ENCODE measurements around the gene PPP3R1. TPM values are rescaled to one million over a fixed set of nuclear protein-coding genes. Genes with fewer than 3 reads are reported as not detected.

PPP3R1 gene
- total and polyA plus RNA-seq, 4 donors, result 2.4 to 42.5 (median 18.3) TPM

- WGBS, result 97% methylated on average over 3 of the region's 3 CpGs
- Histone ChIP-seq H3K4me3 (ENCODE audit: low read depth in 1 of 3, low read length in 3 of 3) (no peak overlapping the region), H3K27me3 (ENCODE audit: control insufficient read depth in 4 of 4, insufficient read depth in 4 of 4, low read length in 3 of 4) (no peaks in the 10 kb centered on the region), H3K9ac (ENCODE audit: low read depth in 1 of 2, low read length in 2 of 2) (no peak overlapping the region), H3K36me3 (ENCODE audit: control insufficient read depth in 4 of 4, insufficient read depth in 3 of 4, low read depth in 1 of 4, low read length in 3 of 4) (peaks cover 1 to 25% (median 11%) of the 10 kb centered on the region in 4 donors), H3K27ac (ENCODE audit: low read depth in 1 of 2, low read length in 2 of 2) (no peak overlapping the region), H3K4me1 (ENCODE audit: control insufficient read depth in 4 of 4, insufficient read depth in 4 of 4, low read length in 3 of 4) (no peaks in the 10 kb centered on the region), H3K9me3 (ENCODE audit: control insufficient read depth in 4 of 4, low read length in 3 of 4) (no peaks in the 10 kb centered on the region)
- DNase-seq (ENCODE audit: low spot score), result no peak
- no peak for TF ChIP-seq GABPA (IDR thresholded peaks at IDR 0.05 in 1 of 2, conservative IDR thresholded peaks at IDR 0.05 in 1 of 2)
- TF ChIP-seq EGR1 (IDR thresholded peaks at IDR 0.05; ENCODE audit: low read depth in 2 of 2), result no peak
- TF ChIP-seq ZBTB33 (IDR thresholded peaks at IDR 0.05), result no peak
- no peak for TF ChIP-seq RAD21 (IDR thresholded peaks at IDR 0.05)
- TF ChIP-seq HNF4A (conservative IDR thresholded peaks at IDR 0.05), result no peak
- no peak for TF ChIP-seq MAX (IDR thresholded peaks at IDR 0.05)
- TF ChIP-seq JUND (IDR thresholded peaks at IDR 0.05), result no peak
- TF ChIP-seq YY1 (IDR thresholded peaks at IDR 0.05), result no peak
- TF ChIP-seq REST (IDR thresholded peaks at IDR 0.05), result no peak
- TF ChIP-seq RXRA (IDR thresholded peaks at IDR 0.05), result no peak
- no peak for TF ChIP-seq TAF1 (conservative IDR thresholded peaks at IDR 0.05)
- TF ChIP-seq CTCF (IDR thresholded peaks at IDR 0.05; ENCODE audit: low read depth, low read length, missing input control), result no peak
- no peak for TF ChIP-seq FOXA1 (IDR thresholded peaks at IDR 0.05)
- TF ChIP-seq HNF4G (IDR thresholded peaks at IDR 0.05), result no peak
- no peak for TF ChIP-seq FOXA2 (IDR thresholded peaks at IDR 0.05)
- TF ChIP-seq SP1 (IDR thresholded peaks at IDR 0.05), result no peak
- TF ChIP-seq ATF3 (IDR thresholded peaks at IDR 0.05), result no peak
- TF ChIP-seq NR2F2 (IDR thresholded peaks at IDR 0.05), result no peak
Observed at GRCh38 chr2:68178432-68178831, 73.9 kb downstream of the PPP3R1 start.
